GM12874 (cell line): ENCODE results near the gene ASGR2.

Source experiments
- CTCF ChIP-seq: IDR thresholded peaks from 2 replicates; pipeline ENCODE4 v1.5.1; 2011; ENCODE audit warnings: low read depth, mild to moderate bottlenecking, control low read depth, low read length, moderate library complexity; ENCODE audit not compliant: insufficient read depth

Gene ASGR2

GRCh38 chr17:7097940-7098339 is 16.7 kb downstream of the ASGR2 start:
- no peak for TF ChIP-seq CTCF

- TF ChIP-seq CTCF: no peak
These were observed 19.0 kb downstream of the ASGR2 start for GRCh38 chr17:7095625-7096024.

GRCh38 chr17:7094652-7095019 is 20.0 kb downstream of the ASGR2 start:
- TF ChIP-seq CTCF: no peak

- TF ChIP-seq CTCF: no peak
These were observed 30.5 kb downstream of the ASGR2 start for GRCh38 chr17:7084088-7084487.

GRCh38 chr17:7083592-7083991 is 31.0 kb downstream of the ASGR2 start:
- TF ChIP-seq CTCF: no peak

- TF ChIP-seq CTCF: no peak
These were observed 33.1 kb downstream of the ASGR2 start for GRCh38 chr17:7081341-7082062.

- TF ChIP-seq CTCF: no peak
These were observed 34.1 kb downstream of the ASGR2 start for GRCh38 chr17:7080456-7081041.
